ENCODE results near the gene SYNGR2.
A peak's percentile ranks its signal among the peaks of the same experiment; 100 is the strongest.
"Not testable (repeated sequence)": the region's sequence is repeated elsewhere in the genome, so short reads cannot be mapped to it uniquely, and the experiment has no call there.

SYNGR2 gene

GRCh38 chr17:78133179-78133951 lies 35.0 kb upstream of the SYNGR2 start:
- H3K36me3 Mint-ChIP-seq, result peaks cover 71 to 91% of the 10 kb centered on the region in 2 donors
- H3K27me3 Mint-ChIP-seq, result no peaks in the 10 kb centered on the region
- H3K4me1 Mint-ChIP-seq, result peaks cover 67 to 87% of the 10 kb centered on the region in 2 donors
- no peak for ATAC-seq (replicated peaks)
- H3K9me3 Mint-ChIP-seq, result no peaks in the 10 kb centered on the region
- peak overlapping the region; percentile 97 to 99 for H3K4me3 Mint-ChIP-seq
- peak; percentile 6 for DNase-seq
- peak overlapping the region; percentile 100 for H3K27ac Mint-ChIP-seq

DNA sequence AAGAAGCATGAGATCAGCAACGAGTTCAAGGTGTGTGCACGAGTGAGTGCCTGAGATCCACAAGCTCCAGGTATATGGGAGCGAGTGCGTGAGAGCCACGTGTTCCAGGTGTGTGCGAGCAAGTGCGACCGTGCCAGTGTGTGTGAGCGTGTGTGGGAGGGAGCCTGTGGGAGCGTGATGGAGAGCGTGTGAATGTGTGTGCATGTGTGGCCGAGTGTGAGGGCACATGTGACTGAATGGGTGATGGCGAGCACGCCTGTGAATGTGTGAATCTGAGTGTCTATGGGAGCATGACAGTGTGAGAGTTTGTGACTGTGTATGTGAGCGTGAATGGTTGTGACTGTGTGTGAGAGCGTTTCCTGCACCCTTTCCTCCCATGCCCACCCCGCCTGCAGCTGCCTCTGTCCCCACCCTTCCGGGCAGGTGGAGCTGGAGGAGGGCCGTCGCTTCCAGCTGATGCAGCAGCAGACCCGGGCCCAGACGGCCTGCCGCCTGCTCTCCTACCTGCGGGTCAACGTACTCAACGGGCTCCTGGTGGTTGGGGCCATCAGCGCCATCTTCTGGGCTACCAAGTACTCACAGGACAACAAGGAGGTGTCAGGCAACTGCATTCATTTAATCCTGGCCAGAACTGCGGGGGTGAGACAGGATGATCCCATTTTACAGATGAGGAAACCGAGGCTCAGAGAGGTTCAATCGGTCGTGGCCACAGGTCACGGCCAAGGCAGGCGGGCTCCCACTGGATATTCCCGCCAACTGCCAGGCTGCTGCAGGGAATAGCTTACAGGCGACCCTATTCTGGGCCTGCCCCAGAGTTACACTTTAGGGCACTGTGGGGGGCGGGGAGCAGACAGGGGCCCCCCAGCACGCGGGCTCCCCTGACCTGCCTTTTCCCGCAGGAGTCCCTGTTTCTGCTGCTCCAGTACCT lies 34.1 kb upstream of the SYNGR2 start:
- DNase-seq (peak; percentile 39), ATAC-seq (replicated peaks) (peak; percentile 5 to 10)
- H3K9me3 Mint-ChIP-seq, result no peaks in the 10 kb centered on the region
- peaks cover 70 to 89% of the 10 kb centered on the region in 2 donors for H3K4me1 Mint-ChIP-seq
- peaks cover 80 to 93% of the 10 kb centered on the region in 2 donors for H3K36me3 Mint-ChIP-seq
- peak overlapping the region; percentile 97 to 99 for H3K4me3 Mint-ChIP-seq
- no peaks in the 10 kb centered on the region for H3K27me3 Mint-ChIP-seq
- peak overlapping the region; percentile 100 for H3K27ac Mint-ChIP-seq

- Mint-ChIP-seq H3K27ac (peak overlapping the region; percentile 31), H3K36me3 (peaks cover 81 to 91% of the 10 kb centered on the region in 2 donors), H3K4me1 (peaks cover 67 to 89% of the 10 kb centered on the region in 2 donors), H3K9me3 (no peaks in the 10 kb centered on the region), H3K27me3 (no peaks in the 10 kb centered on the region), H3K4me3 (peak overlapping the region; percentile 28 to 99)
- no peak for ATAC-seq (replicated peaks)
- DNase-seq, result no peak
Measured at GRCh38 chr17:78134899-78135385, 33.4 kb upstream of the SYNGR2 start.

GRCh38 chr17:78135858-78136500 lies 32.4 kb upstream of the SYNGR2 start:
- peak overlapping the region; percentile 86 for H3K27ac Mint-ChIP-seq
- ATAC-seq (replicated peaks) (no peak), DNase-seq (no peak)
- no peaks in the 10 kb centered on the region for H3K9me3 Mint-ChIP-seq
- peaks cover 78 to 89% of the 10 kb centered on the region in 2 donors for H3K36me3 Mint-ChIP-seq
- peaks cover 65 to 88% of the 10 kb centered on the region in 2 donors for H3K4me1 Mint-ChIP-seq
- H3K27me3 Mint-ChIP-seq, result no peaks in the 10 kb centered on the region
- H3K4me3 Mint-ChIP-seq, result peak overlapping the region; percentile 58 to 60

DNA sequence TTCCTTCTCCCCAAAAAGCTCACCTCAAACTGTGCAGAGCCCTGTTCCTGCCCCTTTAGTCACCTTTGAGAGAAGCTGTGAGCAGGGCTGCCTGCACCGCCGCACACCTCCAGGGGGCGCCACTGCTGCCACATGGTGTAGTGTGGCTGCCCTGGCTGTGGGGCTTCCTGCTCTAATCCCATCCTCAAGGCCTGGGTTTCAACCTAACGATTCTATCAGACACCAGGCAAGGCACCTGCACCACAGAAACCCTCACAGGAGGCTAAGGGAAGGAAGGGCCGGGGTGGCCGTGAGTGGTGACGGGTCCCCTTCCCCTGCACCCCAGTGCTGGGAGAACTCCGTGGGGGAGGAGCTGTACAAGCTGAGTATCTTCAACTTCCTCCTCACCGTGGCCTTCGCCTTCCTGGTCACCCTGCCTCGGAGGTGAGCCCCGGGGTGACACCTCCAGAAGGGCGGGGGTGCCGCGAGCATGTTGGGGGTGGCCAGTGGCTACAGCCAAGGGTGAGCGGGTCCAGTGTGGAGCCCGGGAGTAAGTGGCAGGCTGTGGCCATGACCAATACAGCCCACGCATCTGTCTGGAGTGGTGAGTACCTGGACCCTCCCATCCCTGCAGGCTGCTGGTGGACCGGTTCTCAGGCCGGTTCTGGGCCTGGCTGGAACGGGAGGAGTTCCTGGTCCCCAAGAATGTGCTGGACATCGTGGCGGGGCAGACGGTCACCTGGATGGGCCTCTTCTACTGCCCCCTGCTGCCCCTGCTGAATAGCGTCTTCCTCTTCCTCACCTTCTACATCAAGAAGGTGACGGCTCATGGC lies 30.8 kb upstream of the SYNGR2 start:
- ATAC-seq (replicated peaks), result peak; percentile 7 to 15
- Mint-ChIP-seq H3K27me3 (no peaks in the 10 kb centered on the region), H3K4me1 (peaks cover 76 to 96% of the 10 kb centered on the region in 2 donors), H3K4me3 (peak overlapping the region; percentile 70 to 71), H3K27ac (peak overlapping the region; percentile 95), H3K9me3 (no peaks in the 10 kb centered on the region), H3K36me3 (peaks cover 80 to 91% of the 10 kb centered on the region in 2 donors)
- no peak for DNase-seq

- Mint-ChIP-seq H3K36me3 (peaks cover 79 to 91% of the 10 kb centered on the region in 2 donors), H3K4me3 (peak overlapping the region; percentile 52 to 62), H3K27me3 (no peaks in the 10 kb centered on the region), H3K27ac (peak overlapping the region; percentile 95), H3K9me3 (no peaks in the 10 kb centered on the region), H3K4me1 (peaks cover 74 to 96% of the 10 kb centered on the region in 2 donors)
- no peak for DNase-seq
- ATAC-seq (replicated peaks), result no peak
Measured at GRCh38 chr17:78138204-78139060, 29.9 kb upstream of the SYNGR2 start.

DNA sequence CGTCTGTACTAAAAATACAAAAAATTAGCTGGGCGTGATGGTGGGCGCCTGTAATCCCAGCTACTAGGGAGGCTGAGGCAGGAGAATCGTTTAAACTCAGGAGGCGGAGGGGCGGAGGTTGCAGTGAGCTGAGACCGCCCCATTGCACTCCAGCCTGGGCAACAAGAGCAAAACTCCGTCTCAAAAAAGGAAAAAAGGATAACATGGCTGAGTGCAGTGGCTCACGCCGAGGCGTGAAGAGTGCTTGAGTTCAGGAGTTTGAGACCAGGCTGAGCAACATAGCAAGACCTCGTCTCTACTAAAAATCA lies 28.6 kb upstream of the SYNGR2 start:
- not testable (repeated sequence) for H3K27me3 Mint-ChIP-seq; ATAC-seq (replicated peaks); DNase-seq; H3K9me3 Mint-ChIP-seq
- Mint-ChIP-seq H3K4me3 (peak overlapping the region; percentile 22 to 37), H3K27ac (peak overlapping the region; percentile 28), H3K4me1 (peaks cover 75 to 96% of the 10 kb centered on the region in 2 donors), H3K36me3 (peaks cover 66 to 82% of the 10 kb centered on the region in 2 donors)

- Mint-ChIP-seq H3K4me3 (peak overlapping the region; percentile 37 to 77), H3K27ac (peak overlapping the region; percentile 98), H3K9me3 (no peaks in the 10 kb centered on the region), H3K4me1 (peaks cover 72 to 97% of the 10 kb centered on the region in 2 donors), H3K27me3 (no peaks in the 10 kb centered on the region), H3K36me3 (peaks cover 62 to 76% of the 10 kb centered on the region in 2 donors)
- ATAC-seq (replicated peaks), result peak; percentile 73 to 82
- DNase-seq, result peak; percentile 99
Measured at GRCh38 chr17:78140169-78141051, 28.0 kb upstream of the SYNGR2 start.

DNA sequence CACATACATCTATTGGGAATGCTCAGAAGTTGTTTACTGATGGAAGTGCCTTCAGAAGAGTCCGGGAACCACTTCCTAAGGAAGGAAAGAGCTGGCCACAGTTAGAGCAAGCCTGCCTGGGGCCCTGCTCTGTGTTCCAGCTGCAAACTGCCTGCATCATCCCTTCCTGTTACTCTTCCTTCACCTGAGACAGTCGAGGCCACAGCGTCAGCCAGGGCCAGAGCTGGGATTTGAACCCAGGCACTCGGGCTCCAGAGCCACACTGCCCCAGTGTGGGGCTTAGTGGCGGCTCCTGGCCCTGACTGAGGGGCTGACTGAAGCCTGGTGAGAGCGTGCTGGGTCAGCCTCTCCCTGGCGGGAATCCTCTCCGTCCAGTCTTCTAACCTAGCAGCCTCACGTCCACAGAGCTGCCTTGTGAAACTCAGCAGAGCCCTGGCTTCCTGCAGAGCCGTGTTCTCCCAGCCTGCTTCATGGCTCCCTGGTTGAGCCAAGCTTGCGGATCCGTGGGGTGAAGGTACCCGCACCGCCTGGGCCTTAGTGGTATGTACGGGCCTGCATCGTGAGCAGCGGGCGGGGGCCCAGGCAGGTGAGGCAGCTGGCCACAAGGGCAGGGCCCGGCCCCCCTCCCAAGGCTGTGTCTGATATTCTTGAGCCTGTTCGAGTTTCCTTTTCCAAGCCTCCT lies 26.8 kb upstream of the SYNGR2 start:
- ATAC-seq (replicated peaks) (no peak), DNase-seq (no peak)
- Mint-ChIP-seq H3K36me3 (peaks cover 52 to 64% of the 10 kb centered on the region in 2 donors), H3K9me3 (no peaks in the 10 kb centered on the region), H3K27me3 (no peaks in the 10 kb centered on the region), H3K4me3 (peak overlapping the region; percentile 37 to 69), H3K27ac (peak overlapping the region; percentile 98), H3K4me1 (peaks cover 71 to 98% of the 10 kb centered on the region in 2 donors)

DNA sequence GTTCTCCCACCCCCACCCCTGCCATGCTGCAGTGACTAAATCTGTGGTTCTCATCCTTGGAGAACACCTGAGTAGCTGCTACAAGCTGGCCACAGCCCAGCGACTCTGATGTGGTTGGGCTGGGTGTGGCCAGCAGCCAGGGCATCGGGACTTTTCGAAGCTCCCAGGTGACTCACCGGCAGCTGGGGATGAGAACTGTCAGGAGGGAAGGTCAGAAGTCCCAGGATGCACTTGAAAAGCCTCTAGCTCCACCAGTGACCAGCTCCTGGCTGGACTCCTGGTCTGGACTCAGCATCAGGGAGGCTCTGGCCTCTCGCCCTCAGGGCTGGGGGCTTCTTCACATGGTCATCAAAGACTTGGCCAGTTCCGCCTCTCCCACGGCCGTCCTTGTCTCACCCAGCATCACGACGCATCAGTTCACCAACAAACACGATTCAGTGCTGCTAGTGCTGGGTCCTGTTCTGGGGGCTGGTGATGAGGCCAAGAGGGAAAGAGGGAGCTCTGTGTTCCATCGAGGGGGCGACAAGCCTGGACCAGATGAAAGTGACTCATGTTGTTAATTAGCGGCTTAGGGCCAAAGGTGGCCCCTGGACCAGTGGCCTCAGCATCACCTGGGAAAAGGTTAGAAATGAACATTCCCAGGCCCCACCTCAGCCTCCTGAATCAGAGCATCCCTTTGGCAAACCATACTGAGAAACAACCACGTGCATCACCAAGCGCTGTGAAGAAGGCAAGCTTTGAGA lies 26.1 kb upstream of the SYNGR2 start:
- Mint-ChIP-seq H3K36me3 (peaks cover 49 to 57% of the 10 kb centered on the region in 2 donors), H3K4me1 (peaks cover 74 to 98% of the 10 kb centered on the region in 2 donors), H3K27me3 (no peaks in the 10 kb centered on the region), H3K27ac (peak overlapping the region; percentile 98), H3K9me3 (no peaks in the 10 kb centered on the region), H3K4me3 (peak overlapping the region; percentile 37 to 68)
- peak; percentile 48 for DNase-seq
- ATAC-seq (replicated peaks), result no peak

Measured in stimulated activated naive B cell treated with anti-CD40 and anti-IgM and Interleukin-4, amounts not matched to agents 10 μg/mL and 1 μg/mL and 100 μg/mL, for 72 hours (primary cell).